Right atrium auricular region (tissue), 2 donors: ENCODE measurements around the gene RARRES2. TPM values are rescaled to one million over a fixed set of nuclear protein-coding genes. Genes with fewer than 3 reads are reported as not detected.
"Not testable (repeated sequence)": the region's sequence is repeated elsewhere in the genome, so short reads cannot be mapped to it uniquely, and the experiment has no call there.

Experiments used
- DNase-seq: peaks from one replicate; pipeline ENCODE4 v3.0.0-alpha.2; 2019; ENCODE audit warnings: low spot score
- H3K27ac ChIP-seq, 2 donors: fragments of 200-600 bp; sonication (generic); 1 replicate in 1 of 2; 2 replicates in 1 of 2; pipeline ENCODE4 v1.5.1; 2016 to 2019
- H3K27me3 ChIP-seq, 2 donors: fragments of 200-600 bp; sonication (generic); one replicate each; pipeline versions ENCODE4 v1.5.1 to v1.6.0; 2017 to 2019
- H3K36me3 ChIP-seq: fragments of 200-600 bp; sonication (generic); one replicate; pipeline ENCODE4 v1.5.1; 2016
- H3K4me1 ChIP-seq, 2 donors: fragments of 200-600 bp; sonication (generic); one replicate each; pipeline versions ENCODE4 v1.5.1 to v1.6.0; 2017 to 2019
- H3K4me3 ChIP-seq, 2 donors: fragments of 200-600 bp; sonication (generic); 1 replicate in 1 of 2; 2 replicates in 1 of 2; pipeline ENCODE4 v1.5.1; 2017 to 2019; ENCODE audit warnings: mild to moderate bottlenecking in 1 of 2, moderate library complexity in 1 of 2
- H3K9me3 ChIP-seq, 2 donors: fragments of 200-600 bp; sonication (generic); one replicate each; pipeline ENCODE4 v1.5.1; 2019
- total RNA-seq, 2 donors: library from RNA; depleted of rRNA; stranded (reverse); fragments of >200 nt; gene quantifications; one replicate each; pipeline ENCODE4 v1.1.0, GENCODE V29; 2016
- TF ChIP-seq, protein P1 (sequence below), 2 donors: fragments of 200-600 bp; sonication (generic); IDR thresholded peaks; one replicate each; pipeline ENCODE4 v1.5.1; 2019; ENCODE audit warnings: antibody characterized with exemption in 2 of 2

RARRES2 gene
- total RNA-seq, 2 donors from 2014 or later = 105 to 197 TPM

- no peaks in the 10 kb centered on the region for H3K27me3 ChIP-seq
- H3K4me3 ChIP-seq = peak within 1 kb of the TSS; percentile 60 to 68
- H3K9me3 ChIP-seq = no peaks in the 10 kb centered on the region
- TF ChIP-seq, protein P1, sequence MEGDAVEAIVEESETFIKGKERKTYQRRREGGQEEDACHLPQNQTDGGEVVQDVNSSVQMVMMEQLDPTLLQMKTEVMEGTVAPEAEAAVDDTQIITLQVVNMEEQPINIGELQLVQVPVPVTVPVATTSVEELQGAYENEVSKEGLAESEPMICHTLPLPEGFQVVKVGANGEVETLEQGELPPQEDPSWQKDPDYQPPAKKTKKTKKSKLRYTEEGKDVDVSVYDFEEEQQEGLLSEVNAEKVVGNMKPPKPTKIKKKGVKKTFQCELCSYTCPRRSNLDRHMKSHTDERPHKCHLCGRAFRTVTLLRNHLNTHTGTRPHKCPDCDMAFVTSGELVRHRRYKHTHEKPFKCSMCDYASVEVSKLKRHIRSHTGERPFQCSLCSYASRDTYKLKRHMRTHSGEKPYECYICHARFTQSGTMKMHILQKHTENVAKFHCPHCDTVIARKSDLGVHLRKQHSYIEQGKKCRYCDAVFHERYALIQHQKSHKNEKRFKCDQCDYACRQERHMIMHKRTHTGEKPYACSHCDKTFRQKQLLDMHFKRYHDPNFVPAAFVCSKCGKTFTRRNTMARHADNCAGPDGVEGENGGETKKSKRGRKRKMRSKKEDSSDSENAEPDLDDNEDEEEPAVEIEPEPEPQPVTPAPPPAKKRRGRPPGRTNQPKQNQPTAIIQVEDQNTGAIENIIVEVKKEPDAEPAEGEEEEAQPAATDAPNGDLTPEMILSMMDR (IDR thresholded peaks at IDR 0.05) = no peak
- no peaks in the 10 kb centered on the region for H3K36me3 ChIP-seq
- peaks cover 0 to 25% of the 10 kb centered on the region in 2 donors for H3K4me1 ChIP-seq
- H3K27ac ChIP-seq = peak within 1 kb of the TSS; percentile 70
- no peak for DNase-seq
These were observed 18.4 kb downstream of the RARRES2 start, which contains the start of the genes ACTR3C and LRRC61 for GRCh38 chr7:150322833-150323681. Gene ACTR3C, minus strand, starts transcription at chr7:150323545. Its CDS starts 28,249 bp downstream, at chr7:150295296. Gene LRRC61, plus strand, starts transcription at chr7:150323355. Its CDS starts 13,507 bp downstream, at chr7:150336862.

- Histone ChIP-seq H3K27ac (no peak overlapping the region), H3K4me3 (peak overlapping the region; percentile 60 to 68), H3K27me3 (no peaks in the 10 kb centered on the region), H3K36me3 (no peaks in the 10 kb centered on the region), H3K4me1 (peaks cover 0 to 25% of the 10 kb centered on the region in 2 donors), H3K9me3 (no peaks in the 10 kb centered on the region)
- TF ChIP-seq, protein P1 (IDR thresholded peaks at IDR 0.05) = no peak
- DNase-seq = no peak
These were observed 19.2 kb downstream of the RARRES2 start for GRCh38 chr7:150322114-150322832.

DNA sequence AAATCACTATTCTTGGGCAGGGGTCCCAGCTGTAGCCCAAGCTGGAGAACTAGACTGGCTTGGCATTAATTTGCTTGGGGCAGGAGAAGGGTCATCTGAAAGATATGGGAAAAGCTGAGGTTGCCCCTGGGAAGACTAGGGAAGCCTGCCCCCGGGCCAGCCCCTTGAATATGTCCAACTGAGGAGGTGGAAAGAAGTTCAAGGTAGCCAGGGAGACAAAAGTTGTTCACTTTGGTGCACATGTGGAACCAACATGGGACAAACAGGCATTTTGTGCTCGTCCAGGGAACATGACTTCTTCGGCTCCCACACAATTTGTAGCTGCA lies 19.7 kb downstream of the RARRES2 start:
- TF ChIP-seq, protein P1 (IDR thresholded peaks at IDR 0.05) = no peak
- no peak overlapping the region for H3K4me3 ChIP-seq
- H3K9me3 ChIP-seq = no peaks in the 10 kb centered on the region
- no peak overlapping the region for H3K27ac ChIP-seq
- H3K27me3 ChIP-seq = no peaks in the 10 kb centered on the region
- DNase-seq = no peak
- no peaks in the 10 kb centered on the region for H3K36me3 ChIP-seq
- peaks cover 0 to 25% of the 10 kb centered on the region in 2 donors for H3K4me1 ChIP-seq

GRCh38 chr7:150317748-150318444 lies 23.5 kb downstream of the RARRES2 start:
- DNase-seq = no peak
- no peak overlapping the region for H3K4me3 ChIP-seq
- no peak overlapping the region for H3K27ac ChIP-seq
- H3K36me3 ChIP-seq = no peaks in the 10 kb centered on the region
- TF ChIP-seq, protein P1 (IDR thresholded peaks at IDR 0.05) = no peak
- no peaks in the 10 kb centered on the region for H3K27me3 ChIP-seq
- no peaks in the 10 kb centered on the region for H3K9me3 ChIP-seq
- H3K4me1 ChIP-seq = peaks cover 0 to 12% of the 10 kb centered on the region in 2 donors

DNA sequence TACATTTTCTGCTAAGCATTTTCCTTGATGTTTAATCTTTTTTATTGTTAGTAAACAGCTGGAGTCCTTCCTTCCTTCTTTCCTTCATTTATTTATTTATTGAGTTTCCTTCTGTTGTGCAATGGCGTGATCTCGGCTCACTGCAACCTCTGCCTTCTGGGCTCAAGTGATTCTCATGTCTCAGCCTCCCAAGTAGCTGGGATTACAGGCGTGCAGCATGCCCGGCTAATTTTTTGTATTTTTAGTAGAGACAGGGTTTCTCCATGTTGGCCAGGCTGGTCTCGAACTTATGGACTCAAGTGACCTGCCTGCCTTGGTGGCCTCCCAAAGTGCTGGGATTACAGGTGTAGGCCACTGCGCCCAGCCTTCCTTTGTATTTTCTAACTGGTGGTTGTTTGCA lies 24.4 kb downstream of the RARRES2 start:
- H3K27ac ChIP-seq, H3K4me1 ChIP-seq, H3K27me3 ChIP-seq, H3K36me3 ChIP-seq, DNase-seq, H3K4me3 ChIP-seq, H3K9me3 ChIP-seq: not testable (repeated sequence)
